ENCODE data around the gene PLEKHA7. TPM values are rescaled to one million over a fixed set of nuclear protein-coding genes. Genes with fewer than 3 reads are reported as not detected.

Gene PLEKHA7
- polyA plus RNA-seq, 1 of the 3 experiments (the other 2 are of a cell fraction): 0.12 TPM

- H3K79me2 ChIP-seq (ENCODE audit: insufficient read depth): no peaks in the 10 kb centered on the region
- H3K27me3 ChIP-seq (ENCODE audit: insufficient read depth): no peaks in the 10 kb centered on the region
- no peak overlapping the region for H3K27ac ChIP-seq (ENCODE audit: low read depth in 2 of 2, low read length in 1 of 2)
- H3K9ac ChIP-seq: no peak overlapping the region
- H3K4me1 ChIP-seq (ENCODE audit: control insufficient read depth in 1 of 2, insufficient read depth in 2 of 2, low read depth in 1 of 2, low read length in 1 of 2): no peaks in the 10 kb centered on the region; a peak in 1 of 4 replicates
- no peaks in the 10 kb centered on the region for H4K20me1 ChIP-seq (ENCODE audit: insufficient read depth)
- no peak for DNase-seq
- TF ChIP-seq YY1 (IDR thresholded peaks at IDR 0.05; ENCODE audit: low read depth) (no peak), MAX (IDR thresholded peaks at IDR 0.05; ENCODE audit: low read depth) (no peak), EZH2phosphoT487 (IDR thresholded peaks at IDR 0.05; ENCODE audit: borderline replicate concordance, low read depth) (no peak), NFIC (IDR thresholded peaks at IDR 0.05; ENCODE audit: borderline replicate concordance) (no peak), RXRA (IDR thresholded peaks at IDR 0.05; ENCODE audit: borderline replicate concordance, low read depth) (no peak), NRF1 (IDR thresholded peaks at IDR 0.05; ENCODE audit: low read depth, low read length) (no peak), IRF3 (IDR thresholded peaks at IDR 0.05; ENCODE audit: low read depth, low read length) (no peak)
- ChIA-PET CTCF (interaction anchor here (0.6 to 2.3 kb wide), 2 partner anchors 9 to 520 kb away, joined by 3 to 9 read pairs; no protein-coding TSS in a partner anchor), POLR2A (no interaction called here)
- H3K9me3 ChIP-seq: no peaks in the 10 kb centered on the region
- H3F3A ChIP-seq (replicated peaks; ENCODE audit: insufficient read depth): no peaks in the 10 kb centered on the region
- H3K36me3 ChIP-seq (replicated peaks in 1 of 2; ENCODE audit: control insufficient read depth in 1 of 2, insufficient read depth in 2 of 2, low read length in 1 of 2): no peaks in the 10 kb centered on the region
- no peak overlapping the region for H3K4me2 ChIP-seq
- H3K4me3 ChIP-seq (ENCODE audit: low read depth in 2 of 2, low read length in 1 of 2): no peak overlapping the region
- WGBS (ENCODE audit: low lambda C conversion rate): 52% methylated on average over 4 of the region's 4 CpGs
- no peak overlapping the region for H2AFZ ChIP-seq (ENCODE audit: low read depth)
- H3K9me2 ChIP-seq: no peaks in the 10 kb centered on the region
These were observed 28.9 kb downstream of the PLEKHA7 start for GRCh38 chr11:16985297-16985696.

- H3F3A ChIP-seq (replicated peaks; ENCODE audit: insufficient read depth): no peaks in the 10 kb centered on the region
- H3K36me3 ChIP-seq (replicated peaks in 1 of 2; ENCODE audit: control insufficient read depth in 1 of 2, insufficient read depth in 2 of 2, low read length in 1 of 2): no peaks in the 10 kb centered on the region
- H3K4me1 ChIP-seq (ENCODE audit: control insufficient read depth in 1 of 2, insufficient read depth in 2 of 2, low read depth in 1 of 2, low read length in 1 of 2): no peaks in the 10 kb centered on the region
- no peak overlapping the region for H2AFZ ChIP-seq (ENCODE audit: low read depth)
- ChIA-PET CTCF (no interaction called here), POLR2A (no interaction called here)
- H3K27ac ChIP-seq (ENCODE audit: low read depth in 2 of 2, low read length in 1 of 2): no peak overlapping the region
- no peak overlapping the region for H3K4me2 ChIP-seq
- H3K4me3 ChIP-seq (ENCODE audit: low read depth in 2 of 2, low read length in 1 of 2): no peak overlapping the region
- H3K79me2 ChIP-seq (ENCODE audit: insufficient read depth): no peaks in the 10 kb centered on the region
- no peaks in the 10 kb centered on the region for H3K9me2 ChIP-seq
- no peaks in the 10 kb centered on the region for H3K9me3 ChIP-seq
- TF ChIP-seq GATA2 (CRISPR knock-in tag; IDR thresholded peaks at IDR 0.05) (no peak), YY1 (IDR thresholded peaks at IDR 0.05; ENCODE audit: low read depth) (no peak), ELF1 (IDR thresholded peaks at IDR 0.05) (no peak), SMC3 (IDR thresholded peaks at IDR 0.05; ENCODE audit: low read depth, low read length) (no peak)
- WGBS (ENCODE audit: low lambda C conversion rate): 35% methylated on average over 2 of the region's 2 CpGs
- no peak for DNase-seq
- no peaks in the 10 kb centered on the region for H3K27me3 ChIP-seq (ENCODE audit: insufficient read depth)
- no peaks in the 10 kb centered on the region for H4K20me1 ChIP-seq (ENCODE audit: insufficient read depth)
- H3K9ac ChIP-seq: no peak overlapping the region
These were observed 30.0 kb downstream of the PLEKHA7 start for GRCh38 chr11:16984229-16984628.

GRCh38 chr11:16982809-16983208 lies 31.4 kb downstream of the PLEKHA7 start:
- Histone ChIP-seq H3K27me3 (ENCODE audit: insufficient read depth) (no peaks in the 10 kb centered on the region; the same call in 1 of the 2 replicates), H2AFZ (ENCODE audit: low read depth) (no peak overlapping the region), H3K9me2 (no peaks in the 10 kb centered on the region), H3F3A (replicated peaks; ENCODE audit: insufficient read depth) (no peaks in the 10 kb centered on the region), H3K79me2 (ENCODE audit: insufficient read depth) (no peaks in the 10 kb centered on the region), H3K27ac (ENCODE audit: low read depth in 2 of 2, low read length in 1 of 2) (no peak overlapping the region), H3K4me2 (no peak overlapping the region), H3K9me3 (no peaks in the 10 kb centered on the region), H3K4me1 (ENCODE audit: control insufficient read depth in 1 of 2, insufficient read depth in 2 of 2, low read depth in 1 of 2, low read length in 1 of 2) (no peaks in the 10 kb centered on the region), H3K36me3 (replicated peaks in 1 of 2; ENCODE audit: control insufficient read depth in 1 of 2, insufficient read depth in 2 of 2, low read length in 1 of 2) (no peaks in the 10 kb centered on the region), H3K4me3 (ENCODE audit: low read depth in 2 of 2, low read length in 1 of 2) (no peak overlapping the region), H3K9ac (no peak overlapping the region), H4K20me1 (ENCODE audit: insufficient read depth) (no peaks in the 10 kb centered on the region)
- WGBS (ENCODE audit: low lambda C conversion rate): 19% methylated on average over 1 of the region's 1 CpG
- ChIA-PET POLR2A (no interaction called here), CTCF (interaction anchor here (1.3 kb wide), 1 partner anchor 33 kb away, joined by 7 read pairs; no protein-coding TSS in a partner anchor)
- DNase-seq: no peak
- TF ChIP-seq YY1 (IDR thresholded peaks at IDR 0.05; ENCODE audit: low read depth) (no peak), USF1 (IDR thresholded peaks at IDR 0.05; ENCODE audit: borderline replicate concordance, low read depth) (no peak), NRF1 (IDR thresholded peaks at IDR 0.05; ENCODE audit: low read depth, low read length) (no peak), PBX3 (IDR thresholded peaks at IDR 0.05) (no peak), MEF2A (IDR thresholded peaks at IDR 0.05; ENCODE audit: borderline replicate concordance, low read depth) (no peak), NFIC (IDR thresholded peaks at IDR 0.05; ENCODE audit: borderline replicate concordance) (no peak), POLR2AphosphoS5 (IDR thresholded peaks at IDR 0.05; ENCODE audit: low read depth, low read length) (no peak), MAX (IDR thresholded peaks at IDR 0.05; ENCODE audit: low read depth) (no peak), FOXJ3 (CRISPR knock-in tag; IDR thresholded peaks at IDR 0.05) (no peak), GATA2 (CRISPR knock-in tag; IDR thresholded peaks at IDR 0.05) (no peak), IRF3 (IDR thresholded peaks at IDR 0.05; ENCODE audit: low read depth, low read length) (no peak), USF2 (IDR thresholded peaks at IDR 0.05; ENCODE audit: borderline replicate concordance, low read depth, low read length) (no peak)
